Measurements from ENCODE around the gene DNAJC11. TPM values are rescaled to one million over a fixed set of nuclear protein-coding genes. Genes with fewer than 3 reads are reported as not detected.
A peak's percentile ranks its signal among the peaks of the same experiment; 100 is the strongest.

DNAJC11 gene
- total RNA-seq, 6 experiments from 2014 or later = 66.6 to 79.5 (median 73.0) TPM

DNA sequence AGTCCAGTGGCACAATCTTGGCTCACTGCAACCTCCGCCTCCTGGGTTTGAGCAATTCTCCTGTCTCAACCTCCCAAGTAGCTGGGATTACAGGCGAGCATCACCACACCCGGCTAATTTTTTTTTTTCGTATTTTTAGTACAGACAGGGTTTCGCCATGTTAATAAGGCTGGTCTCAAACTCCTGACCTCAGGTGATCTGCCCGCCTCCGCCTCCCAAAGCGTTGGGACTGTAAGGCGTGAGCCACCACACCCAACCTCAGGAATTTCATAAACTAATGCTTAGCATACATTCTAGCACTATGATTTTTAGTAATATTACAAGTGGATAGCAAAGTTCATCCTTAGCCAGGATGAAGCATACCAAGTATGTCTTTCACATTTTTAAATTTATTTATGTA lies 8.7 kb downstream of the DNAJC11 start:
- no peaks in the 10 kb centered on the region for H3K27me3 Mint-ChIP-seq (ENCODE audit: insufficient read depth)
- DNase-seq = no peak
- no peak overlapping the region for H3K27ac Mint-ChIP-seq
- H3K36me3 Mint-ChIP-seq (ENCODE audit: low read depth) = peaks cover 18% of the 10 kb centered on the region
- H3K9me3 Mint-ChIP-seq = no peaks in the 10 kb centered on the region
- no peak overlapping the region for H3K4me3 Mint-ChIP-seq
- TF ChIP-seq, protein P1, sequence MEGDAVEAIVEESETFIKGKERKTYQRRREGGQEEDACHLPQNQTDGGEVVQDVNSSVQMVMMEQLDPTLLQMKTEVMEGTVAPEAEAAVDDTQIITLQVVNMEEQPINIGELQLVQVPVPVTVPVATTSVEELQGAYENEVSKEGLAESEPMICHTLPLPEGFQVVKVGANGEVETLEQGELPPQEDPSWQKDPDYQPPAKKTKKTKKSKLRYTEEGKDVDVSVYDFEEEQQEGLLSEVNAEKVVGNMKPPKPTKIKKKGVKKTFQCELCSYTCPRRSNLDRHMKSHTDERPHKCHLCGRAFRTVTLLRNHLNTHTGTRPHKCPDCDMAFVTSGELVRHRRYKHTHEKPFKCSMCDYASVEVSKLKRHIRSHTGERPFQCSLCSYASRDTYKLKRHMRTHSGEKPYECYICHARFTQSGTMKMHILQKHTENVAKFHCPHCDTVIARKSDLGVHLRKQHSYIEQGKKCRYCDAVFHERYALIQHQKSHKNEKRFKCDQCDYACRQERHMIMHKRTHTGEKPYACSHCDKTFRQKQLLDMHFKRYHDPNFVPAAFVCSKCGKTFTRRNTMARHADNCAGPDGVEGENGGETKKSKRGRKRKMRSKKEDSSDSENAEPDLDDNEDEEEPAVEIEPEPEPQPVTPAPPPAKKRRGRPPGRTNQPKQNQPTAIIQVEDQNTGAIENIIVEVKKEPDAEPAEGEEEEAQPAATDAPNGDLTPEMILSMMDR (IDR thresholded peaks at IDR 0.05) = no peak
- peaks cover 51% of the 10 kb centered on the region for H3K4me1 Mint-ChIP-seq (ENCODE audit: low read depth)

DNA sequence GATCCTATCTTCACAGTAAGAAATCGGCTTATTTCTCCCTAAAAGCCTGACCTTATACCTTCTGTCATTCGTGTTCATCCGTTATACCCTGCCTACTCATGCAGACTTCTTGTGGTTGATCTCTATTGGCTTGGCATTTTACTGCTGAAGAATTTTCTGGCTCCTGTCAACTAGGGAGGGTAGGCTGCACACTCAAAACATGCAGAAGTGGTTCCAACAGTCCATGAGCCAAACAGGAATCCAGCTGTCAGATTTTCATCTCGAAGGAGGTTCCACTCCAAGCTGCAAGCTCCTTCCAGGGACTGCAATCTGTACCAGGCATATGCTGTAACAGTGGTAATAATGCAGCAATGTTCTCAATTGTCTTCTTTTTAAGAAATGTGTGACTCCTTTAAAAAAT lies 10.1 kb downstream of the DNAJC11 start:
- TF ChIP-seq, protein P1 (IDR thresholded peaks at IDR 0.05) = no peak
- Mint-ChIP-seq H3K27ac (no peak overlapping the region), H3K27me3 (ENCODE audit: insufficient read depth) (no peaks in the 10 kb centered on the region), H3K4me3 (no peak overlapping the region), H3K4me1 (ENCODE audit: low read depth) (peaks cover 63% of the 10 kb centered on the region), H3K9me3 (no peaks in the 10 kb centered on the region), H3K36me3 (ENCODE audit: low read depth) (peaks cover 24% of the 10 kb centered on the region)
- no peak for DNase-seq

DNA sequence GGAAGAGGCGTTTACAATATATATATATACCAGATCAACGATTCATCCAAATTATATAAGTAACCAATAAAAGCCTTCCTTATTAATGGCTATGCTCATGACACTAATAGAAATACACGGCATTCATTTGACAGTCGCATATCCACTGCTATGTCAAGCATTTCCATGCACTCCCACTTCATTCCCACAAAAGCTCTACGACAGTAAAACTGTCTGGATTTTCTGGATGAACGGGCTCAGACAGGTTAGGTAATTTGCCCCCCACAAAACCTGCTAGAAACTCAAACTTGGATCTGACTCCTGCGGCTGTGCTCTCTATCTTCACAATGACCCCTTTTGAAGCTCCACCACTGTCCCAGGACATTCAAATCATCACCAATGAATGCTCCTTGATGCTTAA lies 11.4 kb downstream of the DNAJC11 start:
- Mint-ChIP-seq H3K27me3 (ENCODE audit: insufficient read depth) (no peaks in the 10 kb centered on the region), H3K9me3 (no peaks in the 10 kb centered on the region), H3K27ac (no peak overlapping the region), H3K4me3 (no peak overlapping the region), H3K4me1 (ENCODE audit: low read depth) (peaks cover 67% of the 10 kb centered on the region), H3K36me3 (ENCODE audit: low read depth) (peaks cover 28% of the 10 kb centered on the region)
- TF ChIP-seq, protein P1 (IDR thresholded peaks at IDR 0.05) = no peak
- DNase-seq = no peak

DNA sequence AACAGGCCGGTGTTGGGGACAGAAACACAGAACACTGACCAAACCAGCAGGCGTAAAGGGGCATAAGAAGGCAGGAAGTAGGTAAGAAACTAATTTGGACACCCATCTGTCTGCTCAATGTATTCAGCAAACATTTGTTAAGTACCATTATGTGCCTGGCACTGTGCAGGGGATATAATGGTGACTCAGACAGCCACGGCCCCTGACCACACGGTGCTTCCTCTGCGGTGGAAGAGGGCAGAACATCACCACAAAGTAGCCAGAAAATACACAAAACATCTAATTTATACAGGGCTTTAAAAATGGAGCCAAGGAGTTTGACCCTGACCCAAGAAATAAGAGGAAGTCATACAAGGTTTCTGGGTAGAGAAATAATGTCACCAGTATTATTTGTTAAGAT lies 12.9 kb downstream of the DNAJC11 start:
- H3K27ac Mint-ChIP-seq = peak overlapping the region; percentile 68
- TF ChIP-seq, protein P1 (IDR thresholded peaks at IDR 0.05) = no peak
- peaks cover 73% of the 10 kb centered on the region for H3K4me1 Mint-ChIP-seq (ENCODE audit: low read depth)
- no peaks in the 10 kb centered on the region for H3K9me3 Mint-ChIP-seq
- peaks cover 24% of the 10 kb centered on the region for H3K36me3 Mint-ChIP-seq (ENCODE audit: low read depth)
- H3K4me3 Mint-ChIP-seq = no peak overlapping the region
- DNase-seq = no peak
- H3K27me3 Mint-ChIP-seq (ENCODE audit: insufficient read depth) = no peaks in the 10 kb centered on the region

DNA sequence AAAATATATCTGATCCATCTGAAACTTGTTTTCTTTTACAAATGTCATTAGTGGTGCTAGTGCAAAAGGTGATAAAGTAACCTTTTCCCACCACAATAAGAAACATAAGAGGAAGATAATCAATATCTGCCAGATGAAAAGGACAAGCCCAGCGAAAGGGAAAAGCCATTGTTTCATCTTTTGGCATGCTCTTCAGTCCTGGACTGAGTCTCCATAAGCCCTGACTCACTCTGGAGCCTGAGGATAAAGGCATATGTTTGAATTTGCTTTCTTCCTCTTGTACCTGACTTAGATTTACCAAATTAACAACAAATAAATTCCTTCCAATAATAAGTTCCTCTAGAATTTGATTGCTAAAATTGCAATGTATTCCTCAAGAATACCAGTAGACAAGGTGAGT lies 13.6 kb downstream of the DNAJC11 start:
- Mint-ChIP-seq H3K4me3 (peak overlapping the region; percentile 42), H3K27ac (peak overlapping the region; percentile 68), H3K4me1 (ENCODE audit: low read depth) (peaks cover 73% of the 10 kb centered on the region), H3K27me3 (ENCODE audit: insufficient read depth) (no peaks in the 10 kb centered on the region), H3K36me3 (ENCODE audit: low read depth) (peaks cover 24% of the 10 kb centered on the region), H3K9me3 (no peaks in the 10 kb centered on the region)
- TF ChIP-seq, protein P1 (IDR thresholded peaks at IDR 0.05) = peak; percentile 46; the same call in 1 of the 2 replicates
- peak; percentile 16 for DNase-seq

DNA sequence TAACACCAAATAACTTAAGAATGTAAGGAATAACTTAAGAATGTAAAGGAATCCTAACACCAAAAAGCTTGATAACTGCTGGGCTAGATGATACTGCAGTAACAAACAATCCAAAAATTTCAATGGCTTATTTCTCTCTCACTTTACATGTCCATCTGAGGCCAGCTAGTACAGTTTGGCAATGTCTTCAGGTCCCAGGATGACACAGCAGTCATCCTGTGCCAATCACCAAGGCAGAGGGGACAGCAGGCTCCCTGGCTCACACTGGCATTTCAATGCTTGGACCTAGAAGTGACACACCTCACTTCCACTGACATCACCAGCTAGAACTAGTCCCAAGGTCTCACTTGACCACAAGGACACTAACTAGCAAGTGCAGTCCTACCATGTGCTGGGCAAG lies 15.3 kb downstream of the DNAJC11 start:
- Mint-ChIP-seq H3K4me1 (ENCODE audit: low read depth) (peaks cover 62% of the 10 kb centered on the region), H3K27ac (peak overlapping the region; percentile 87), H3K36me3 (ENCODE audit: low read depth) (peaks cover 22% of the 10 kb centered on the region), H3K4me3 (peak overlapping the region; percentile 64), H3K9me3 (no peaks in the 10 kb centered on the region), H3K27me3 (ENCODE audit: insufficient read depth) (no peaks in the 10 kb centered on the region)
- DNase-seq = peak; percentile 54
- TF ChIP-seq, protein P1 (IDR thresholded peaks at IDR 0.05) = no peak

Data from HFFc6 (cell line).